GM06990 (cell line): ENCODE data around the gene JTB.

Source experiments
- DNase-seq: peaks from one replicate; pipeline ENCODE4 v3.0.0-alpha.2; 2011; ENCODE audit not compliant: insufficient read length; ENCODE audit errors: extremely low read depth
- H3K27me3 ChIP-seq: replicated peaks from 2 replicates; pipeline ENCODE4 v1.6.0; 2011; ENCODE audit warnings: low read length; ENCODE audit not compliant: control insufficient read depth, insufficient read depth
- H3K36me3 ChIP-seq: 2 replicates; pipeline ENCODE4 v1.5.1; 2011; ENCODE audit warnings: low read length; ENCODE audit not compliant: control insufficient read depth, insufficient read depth
- H3K4me3 ChIP-seq: replicated peaks from 2 replicates; pipeline ENCODE4 v1.5.1; 2011; ENCODE audit warnings: low read depth, mild to moderate bottlenecking, control low read depth, low read length
- CTCF ChIP-seq: IDR thresholded peaks from 2 replicates; pipeline ENCODE4 v1.5.1; 2011; ENCODE audit warnings: low read length, control low read depth, mild to moderate bottlenecking, inconsistent platforms; ENCODE audit not compliant: insufficient read depth, poor library complexity, severe bottlenecking

Gene JTB

GRCh38 chr1:153941826-153942725 lies 35.4 kb downstream of the JTB start:
- DNase-seq = no peak
- Histone ChIP-seq H3K27me3 (no peaks in the 10 kb centered on the region), H3K4me3 (no peak overlapping the region), H3K36me3 (peaks cover 39% of the 10 kb centered on the region)
- TF ChIP-seq CTCF = no peak

GRCh38 chr1:153940756-153941155 lies 36.7 kb downstream of the JTB start:
- TF ChIP-seq CTCF = no peak
- H3K27me3 ChIP-seq = no peaks in the 10 kb centered on the region
- H3K4me3 ChIP-seq = no peak overlapping the region
- H3K36me3 ChIP-seq = peaks cover 51% of the 10 kb centered on the region
- DNase-seq = no peak

GRCh38 chr1:153939476-153939875 lies 38.0 kb downstream of the JTB start:
- no peak overlapping the region for H3K4me3 ChIP-seq
- TF ChIP-seq CTCF = no peak
- peaks cover 57% of the 10 kb centered on the region for H3K36me3 ChIP-seq
- no peaks in the 10 kb centered on the region for H3K27me3 ChIP-seq
- no peak for DNase-seq

GRCh38 chr1:153938996-153939395 lies 38.5 kb downstream of the JTB start:
- DNase-seq = no peak
- no peak overlapping the region for H3K4me3 ChIP-seq
- H3K36me3 ChIP-seq = peaks cover 57% of the 10 kb centered on the region
- H3K27me3 ChIP-seq = no peaks in the 10 kb centered on the region
- no peak for TF ChIP-seq CTCF

GRCh38 chr1:153937331-153937730 lies 40.1 kb downstream of the JTB start:
- TF ChIP-seq CTCF = no peak
- Histone ChIP-seq H3K4me3 (no peak overlapping the region), H3K36me3 (peaks cover 69% of the 10 kb centered on the region), H3K27me3 (no peaks in the 10 kb centered on the region)
- no peak for DNase-seq
